Activated T-cell treated with anti-CD3 and anti-CD28 coated beads for 48 hours (primary cell): ENCODE results near the gene LEFTY1.
"Not testable (repeated sequence)": the region's sequence is repeated elsewhere in the genome, so short reads cannot be mapped to it uniquely, and the experiment has no call there.

Source experiments
- DNase-seq: peaks from one replicate; pipeline ENCODE4 v3.0.0-alpha.2; 2020; ENCODE audit warnings: low read depth

Gene LEFTY1

DNA sequence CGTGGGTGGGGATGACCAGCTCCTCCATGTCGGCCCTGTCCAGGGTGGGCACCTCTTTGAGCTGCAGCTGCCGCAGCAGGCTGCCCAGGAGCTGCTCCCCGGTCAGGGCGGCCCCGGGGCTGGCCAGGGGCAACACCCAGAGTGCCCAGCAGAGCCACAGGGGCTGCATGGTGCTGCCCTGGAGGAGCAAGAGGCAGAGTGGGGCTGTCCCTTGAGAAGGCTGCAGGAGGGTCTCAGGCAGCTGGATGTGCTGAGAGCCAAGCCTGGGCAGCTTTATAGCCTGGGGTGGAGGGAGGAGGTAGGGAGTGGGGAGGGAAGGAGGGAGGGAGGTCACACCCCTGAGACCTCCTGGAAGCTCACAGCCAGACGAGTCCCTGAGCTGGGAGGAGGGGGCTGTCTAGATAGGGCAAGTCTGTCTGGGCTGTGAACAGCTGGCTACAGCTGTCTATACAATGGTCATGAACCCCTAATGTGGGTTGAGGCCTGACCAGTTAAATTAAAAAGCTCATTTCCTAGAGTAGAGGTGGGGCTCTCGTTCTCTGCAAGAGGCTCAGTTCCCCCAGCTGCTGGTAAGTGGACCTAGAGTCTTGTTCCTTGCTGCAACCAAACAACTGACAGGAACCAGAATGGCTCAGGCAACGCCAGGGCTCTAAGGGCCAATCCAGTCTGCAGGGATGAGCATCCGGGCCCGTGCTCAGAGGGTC, at the start of gene LEFTY1:
Gene LEFTY1, minus strand, starts transcription at position 249 of the 704 bp plus-strand sequence. Its CDS starts 80 bp downstream, at position 169.
- DNase-seq: no peak

DNA sequence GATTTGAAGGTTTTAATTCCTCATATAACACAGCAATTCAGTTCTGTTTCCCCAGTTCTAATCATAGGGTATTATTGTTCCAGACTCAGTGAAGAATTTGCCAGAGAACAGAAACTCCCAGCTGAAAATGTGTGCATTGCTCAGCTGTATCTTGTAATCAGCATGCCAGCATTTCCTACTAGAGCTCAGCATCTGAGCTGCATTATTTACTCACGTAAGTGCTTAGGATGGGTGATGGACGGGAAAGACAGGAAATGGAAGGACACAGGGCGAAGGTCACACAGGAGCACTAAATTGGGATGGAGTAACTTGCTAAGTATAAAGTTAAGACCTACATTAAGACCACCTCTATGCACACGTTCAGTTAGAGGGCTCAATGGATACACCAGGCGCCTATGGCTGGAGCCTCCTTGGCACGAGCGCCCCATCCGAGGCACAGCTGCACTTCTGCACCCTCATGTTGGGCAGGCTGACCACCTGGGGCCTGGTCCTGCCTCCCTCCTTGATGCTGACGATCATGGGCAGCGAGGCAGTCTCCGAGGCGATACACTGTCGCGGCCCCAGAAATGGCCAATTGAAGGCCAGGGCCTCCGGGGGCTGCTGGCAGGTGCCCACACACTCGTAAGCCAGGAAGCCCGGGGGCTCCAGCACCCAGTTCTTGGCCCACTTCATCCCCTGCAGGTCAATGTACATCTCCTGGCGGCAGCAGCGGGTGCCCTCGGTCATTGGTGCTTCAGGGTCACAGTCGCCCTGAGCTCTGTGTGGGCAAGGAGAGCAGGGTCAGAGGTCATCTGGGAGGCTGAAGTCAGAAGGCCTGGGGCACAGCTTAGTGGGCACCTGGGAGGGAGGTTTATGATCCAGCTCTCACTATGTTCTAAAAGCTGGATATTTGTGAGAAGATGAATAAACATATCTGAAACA, 48.4 kb upstream of the LEFTY1 start:
- no peak for DNase-seq

- DNase-seq: no peak
Observed at GRCh38 chr1:225936523-225936922, 47.6 kb upstream of the LEFTY1 start.

GRCh38 chr1:225936086-225936485, 47.1 kb upstream of the LEFTY1 start:
- DNase-seq: not testable (repeated sequence)

DNA sequence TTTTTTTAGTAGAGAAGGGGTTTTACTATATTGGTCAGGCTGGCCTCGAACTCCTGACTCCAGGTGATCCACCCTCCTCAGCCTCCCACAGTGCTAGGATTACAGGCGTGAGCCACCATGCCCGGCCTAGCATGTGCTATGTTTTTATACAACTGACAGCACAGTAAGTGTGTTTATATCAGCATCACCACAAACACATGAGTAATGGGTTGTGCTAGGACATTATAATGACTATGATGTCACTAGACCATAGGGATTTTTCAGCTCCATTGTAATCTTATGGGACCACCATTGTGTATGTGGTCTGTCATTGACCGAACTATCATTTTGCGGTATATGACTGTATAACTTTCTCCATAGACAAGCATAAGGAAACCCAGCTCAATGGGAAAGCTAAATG, 45.8 kb upstream of the LEFTY1 start:
- no peak for DNase-seq

DNA sequence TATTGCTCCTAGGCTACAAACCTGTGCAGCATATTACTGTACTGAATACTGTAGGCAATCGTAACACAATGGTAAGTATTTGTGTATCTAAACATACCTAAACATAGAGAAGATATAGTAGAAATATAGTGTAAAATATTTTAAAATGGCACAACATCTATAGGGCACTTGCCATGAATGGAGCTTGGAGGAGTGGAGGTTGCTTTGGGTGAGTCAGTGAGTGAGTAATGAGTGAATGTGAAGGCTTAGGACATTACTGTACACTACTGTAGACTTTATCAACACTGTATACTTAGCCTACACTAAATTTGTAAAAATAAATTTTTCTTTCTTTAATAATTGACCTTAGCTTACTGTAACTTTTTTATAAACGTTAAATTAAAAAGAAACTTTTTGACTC, 44.1 kb upstream of the LEFTY1 start:
- DNase-seq: no peak

DNA sequence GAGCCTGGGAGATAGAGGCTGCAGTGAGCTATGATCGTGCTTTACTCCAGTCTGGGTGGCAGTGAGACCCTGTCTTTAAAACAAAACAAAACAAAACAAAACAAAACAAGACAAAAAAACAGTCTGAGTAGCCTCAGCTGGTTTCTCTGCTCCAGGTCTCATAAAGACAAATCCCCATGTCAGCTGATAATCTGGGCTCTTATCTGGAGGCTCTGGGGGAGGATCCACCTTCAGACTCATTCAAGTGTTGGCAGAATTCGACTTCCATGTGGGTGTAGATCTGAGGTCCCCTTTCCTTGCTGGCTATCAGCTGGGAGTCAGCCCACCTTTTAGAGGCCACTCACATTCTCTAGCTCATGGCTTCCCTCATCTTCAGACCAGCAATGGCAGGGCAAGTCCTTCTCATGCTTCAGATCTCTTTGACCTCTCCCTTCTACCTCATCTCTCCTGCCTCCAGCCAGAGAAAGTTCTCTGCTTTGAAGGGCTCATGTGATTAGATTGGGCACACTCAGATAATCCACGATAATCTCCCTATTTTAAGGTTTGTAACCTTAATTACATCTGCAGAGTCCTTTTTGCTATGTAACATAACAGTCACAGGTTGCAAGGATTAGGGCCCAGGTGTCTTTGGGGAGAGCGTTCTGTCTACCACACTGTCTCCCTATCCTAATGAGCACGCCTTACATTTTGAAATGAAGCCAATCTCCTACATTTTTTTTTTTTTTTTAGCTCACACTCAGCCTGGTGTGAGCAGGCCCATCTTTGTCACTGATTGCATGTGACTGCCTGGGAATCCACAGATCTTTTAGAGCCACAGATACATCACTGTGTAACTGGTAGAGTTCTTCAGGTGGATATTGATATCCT, 42.6 kb upstream of the LEFTY1 start:
- no peak for DNase-seq

DNA sequence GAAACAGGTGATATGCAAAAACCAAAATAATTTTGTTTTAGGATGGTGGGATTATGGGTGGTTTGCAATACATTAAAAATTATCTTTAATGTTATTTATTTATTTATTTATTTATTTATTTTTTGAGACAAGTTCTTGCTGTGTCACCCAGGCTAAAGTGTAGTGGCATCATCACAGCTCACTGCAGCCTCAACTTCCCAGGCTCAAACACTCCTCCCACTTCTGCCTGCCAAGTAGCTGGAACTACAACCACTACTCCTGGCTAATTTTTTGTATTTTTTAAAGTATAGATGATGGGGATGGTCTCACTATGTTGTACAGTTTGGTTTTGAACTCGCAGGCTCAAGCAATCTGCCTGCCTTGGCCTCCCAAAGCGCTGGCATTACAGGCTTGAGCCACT, 41.6 kb upstream of the LEFTY1 start:
- DNase-seq: no peak

- not testable (repeated sequence) for DNase-seq
Observed at GRCh38 chr1:225929462-225929861, 40.5 kb upstream of the LEFTY1 start.

- no peak for DNase-seq
Observed at GRCh38 chr1:225928186-225929175, 39.5 kb upstream of the LEFTY1 start.

DNA sequence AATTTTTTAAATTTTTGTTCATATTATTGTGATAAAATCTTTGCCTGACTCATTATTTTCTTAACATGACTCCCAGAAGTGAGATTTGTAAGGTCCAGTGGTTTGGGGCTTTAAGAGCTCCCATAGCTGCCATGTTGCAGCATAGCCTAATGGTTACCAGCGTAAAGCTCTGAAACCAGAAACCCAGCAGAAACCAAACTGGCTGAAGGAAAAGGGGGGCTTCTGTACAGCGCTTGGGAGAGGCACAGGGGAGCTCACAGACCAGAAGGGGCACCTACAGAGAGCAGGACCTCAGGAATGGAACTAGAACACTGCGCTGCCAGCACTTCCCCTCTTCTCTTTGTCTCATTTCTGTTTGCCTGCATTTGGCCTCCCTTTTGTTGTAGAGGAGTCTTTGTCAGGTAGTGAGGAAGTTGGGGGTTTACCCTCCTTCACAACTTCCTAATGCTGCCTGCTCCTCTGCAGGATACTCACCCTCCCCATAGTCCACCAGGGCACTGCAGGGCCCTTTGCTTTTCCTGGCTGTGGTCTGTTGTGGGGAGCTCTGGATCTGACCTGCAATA, 37.7 kb upstream of the LEFTY1 start:
- no peak for DNase-seq

DNA sequence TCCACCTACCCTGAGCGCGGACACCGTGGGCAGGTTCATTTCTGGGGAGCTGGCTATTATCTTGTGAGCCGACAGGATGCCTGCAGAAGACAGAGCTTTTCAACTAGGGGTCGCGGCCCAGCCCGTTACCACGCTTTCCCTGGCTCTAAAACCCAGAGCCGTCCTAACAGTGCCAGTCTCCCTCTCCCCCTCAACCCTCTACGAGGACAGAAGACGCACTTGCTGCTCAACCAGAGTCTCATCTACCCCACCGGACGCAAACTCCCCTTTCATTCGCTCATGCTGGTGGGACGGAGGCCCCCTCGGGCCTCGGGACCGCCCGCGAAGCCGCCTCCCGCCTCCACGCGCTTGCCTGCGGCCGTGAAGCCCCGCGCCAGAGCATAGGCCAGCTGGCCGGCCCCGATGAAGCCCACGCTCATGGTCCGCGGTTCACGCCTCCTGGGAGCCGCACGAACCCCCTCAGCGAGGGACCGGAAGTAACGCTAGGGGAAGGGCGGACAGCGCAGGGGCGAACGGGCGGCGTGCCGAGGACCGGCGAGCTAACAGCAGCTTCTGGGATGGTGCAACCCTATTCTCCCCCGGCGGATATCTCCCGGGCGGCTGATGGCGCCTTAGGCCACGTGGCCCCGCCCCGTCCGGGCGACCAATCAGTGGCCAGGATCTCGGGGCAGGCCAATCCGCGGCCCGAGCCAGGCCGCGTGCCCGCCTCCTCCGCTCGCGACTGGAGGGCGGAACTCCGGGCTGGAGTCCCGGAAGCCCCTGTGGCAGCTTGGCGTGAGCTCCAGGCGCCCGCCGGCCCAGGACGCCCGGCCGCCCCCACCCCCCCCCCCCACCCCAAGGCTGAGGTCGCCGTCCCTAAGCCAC, 35.0 kb upstream of the LEFTY1 start, which contains the start of gene PYCR2:
Gene PYCR2, minus strand, starts transcription at position 559 of the 864 bp plus-strand sequence. Its CDS starts 140 bp downstream, at position 419.
- peak; percentile 97 for DNase-seq

GRCh38 chr1:225923381-225923691, 34.4 kb upstream of the LEFTY1 start:
- no peak for DNase-seq

DNA sequence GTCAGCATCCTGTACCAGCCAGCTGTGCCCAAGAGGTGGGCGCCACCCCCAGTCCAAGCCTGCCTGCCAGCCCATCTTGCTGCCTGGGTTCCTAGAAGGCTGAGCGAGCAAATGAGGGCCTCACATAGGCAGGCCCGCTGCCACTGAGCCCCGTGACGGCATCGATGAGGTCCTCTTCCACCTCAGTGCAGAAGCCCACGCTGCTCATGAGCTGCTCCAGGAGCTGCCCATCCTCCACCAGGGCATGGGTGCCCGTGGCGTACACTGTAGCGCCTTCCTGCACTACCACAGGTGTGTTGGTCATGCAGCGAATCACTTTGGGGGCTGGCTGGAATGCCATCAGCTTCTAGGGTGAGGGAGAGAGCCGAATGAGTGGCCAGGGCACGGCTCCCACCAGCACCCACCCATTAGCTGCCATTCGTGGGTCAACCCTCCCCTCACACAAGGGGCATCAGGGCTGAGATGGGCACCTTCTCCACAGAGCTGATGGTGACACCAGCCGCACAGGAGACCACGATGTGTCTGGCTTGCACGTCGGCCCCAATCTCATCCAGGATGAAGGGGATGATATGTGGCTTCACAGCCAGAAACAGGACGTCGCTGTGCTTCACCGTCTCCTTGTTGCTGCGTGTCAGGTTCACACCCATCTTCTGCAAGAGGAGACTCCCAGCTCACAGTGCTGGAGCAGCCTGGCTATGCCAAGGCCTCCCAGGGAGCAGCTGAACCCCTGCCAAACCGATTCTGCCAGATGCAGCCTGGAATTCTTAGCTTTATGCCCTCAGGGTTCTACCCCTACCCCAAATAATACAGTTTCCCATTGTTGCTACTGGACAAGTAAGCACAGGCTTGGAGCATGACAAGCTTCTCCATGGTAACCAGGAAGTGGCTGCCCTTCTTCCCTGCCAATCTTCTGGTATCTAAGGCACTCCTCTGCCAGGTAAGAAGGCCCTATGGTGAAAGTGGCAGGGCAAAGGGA, 33.1 kb upstream of the LEFTY1 start:
- no peak for DNase-seq

DNA sequence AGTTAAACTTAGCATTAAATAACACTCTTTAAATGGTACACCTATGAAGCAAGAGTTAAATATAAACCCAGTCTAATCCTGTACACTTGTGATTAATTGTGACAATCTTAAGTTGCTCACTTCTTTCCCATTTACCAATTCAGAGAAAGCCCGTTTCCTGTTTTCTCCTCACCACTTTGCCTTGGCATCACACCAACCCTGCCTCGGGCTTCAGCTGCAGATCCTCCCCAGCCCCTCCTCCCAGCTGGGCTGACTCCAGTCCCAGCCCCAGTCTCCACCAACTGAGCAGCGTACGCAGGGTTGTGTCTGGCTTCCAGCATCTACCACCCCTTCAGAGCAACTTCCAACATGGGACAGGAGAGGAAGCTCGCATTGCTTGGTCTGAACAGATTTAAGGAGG, 31.0 kb upstream of the LEFTY1 start:
- no peak for DNase-seq

- no peak for DNase-seq
Observed at GRCh38 chr1:225918280-225918679, 29.3 kb upstream of the LEFTY1 start.

DNA sequence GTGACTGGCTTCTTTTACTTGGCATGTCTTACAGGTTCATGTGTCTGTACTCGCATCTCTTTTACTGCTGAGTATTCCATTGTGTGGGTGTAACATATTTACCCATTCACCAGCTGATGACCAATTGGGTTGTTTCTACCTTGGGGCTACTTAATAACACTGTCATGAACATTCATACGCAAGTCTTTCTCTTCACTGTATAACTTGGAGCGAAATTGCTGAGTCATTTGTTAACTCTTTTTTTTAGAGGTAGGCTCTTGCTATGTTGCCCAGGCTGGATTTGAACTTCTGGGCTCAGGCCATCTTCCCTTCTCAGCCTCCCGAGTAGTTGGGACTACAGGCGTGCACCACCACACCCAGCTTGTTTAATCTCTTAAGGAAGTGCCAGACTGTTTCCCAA, 28.6 kb upstream of the LEFTY1 start:
- DNase-seq: no peak

GRCh38 chr1:225917101-225917500, 28.2 kb upstream of the LEFTY1 start:
- DNase-seq: no peak
